Chondrocyte (in vitro differentiated cells): ENCODE results near the gene FIBCD1. TPM values are rescaled to one million over a fixed set of nuclear protein-coding genes. Genes with fewer than 3 reads are reported as not detected.

Source experiments
- DNase-seq: peaks from one replicate; pipeline ENCODE4 v3.0.0; 2021; ENCODE audit warnings: mixed read lengths, low spot score
- H3K27ac Mint-ChIP-seq: one replicate; pipeline ENCODE4 v1.8.0; 2021; ENCODE audit warnings: mild to moderate bottlenecking, moderate library complexity, mixed read lengths; ENCODE audit not compliant: unreplicated experiment
- H3K27me3 Mint-ChIP-seq: 2 replicates; pipeline ENCODE4 v1.8.0; 2021; ENCODE audit warnings: low read depth, mixed read lengths
- H3K36me3 Mint-ChIP-seq: 2 replicates; pipeline ENCODE4 v1.8.0; 2021; ENCODE audit warnings: low read depth, mixed read lengths
- H3K4me1 Mint-ChIP-seq: 2 replicates; pipeline ENCODE4 v1.8.0; 2021; ENCODE audit warnings: low read depth, mild to moderate bottlenecking, mixed read lengths
- H3K4me3 Mint-ChIP-seq: one replicate; pipeline ENCODE4 v1.8.0; 2021; ENCODE audit warnings: mild to moderate bottlenecking, moderate library complexity, mixed read lengths; ENCODE audit not compliant: unreplicated experiment
- H3K9me3 Mint-ChIP-seq: 2 replicates; pipeline ENCODE4 v1.8.0; 2021; ENCODE audit warnings: low read depth, mixed read lengths
- CTCF ChIP-seq: fragments of 200-600 bp; sonication (generic); IDR thresholded peaks from 2 replicates; pipeline ENCODE4 v1.5.0; 2021; ENCODE audit warnings: antibody characterized with exemption, mild to moderate bottlenecking, moderate library complexity
- total RNA-seq: library from RNA; stranded (reverse); gene quantifications from 3 replicates; pipeline ENCODE4 v1.2.1, GENCODE V29; 2021

The FIBCD1 gene
- total RNA-seq, 1 donor from 2014 or later = 8.3 TPM

- no peak for TF ChIP-seq CTCF
- Mint-ChIP-seq H3K9me3 (no peaks in the 10 kb centered on the region), H3K27me3 (no peaks in the 10 kb centered on the region), H3K4me3 (no peak overlapping the region), H3K36me3 (no peaks in the 10 kb centered on the region), H3K4me1 (no peaks in the 10 kb centered on the region), H3K27ac (no peak overlapping the region)
- DNase-seq = no peak
Measured at GRCh38 chr9:130900701-130901497, 38.1 kb downstream of the FIBCD1 start.

GRCh38 chr9:130899051-130899748 lies 39.8 kb downstream of the FIBCD1 start:
- no peak for DNase-seq
- Mint-ChIP-seq H3K9me3 (no peaks in the 10 kb centered on the region), H3K4me3 (no peak overlapping the region), H3K36me3 (peaks cover under 1% of the 10 kb centered on the region), H3K4me1 (no peaks in the 10 kb centered on the region), H3K27me3 (no peaks in the 10 kb centered on the region), H3K27ac (no peak overlapping the region)
- TF ChIP-seq CTCF = no peak

GRCh38 chr9:130898552-130898852 lies 40.5 kb downstream of the FIBCD1 start:
- H3K9me3 Mint-ChIP-seq = no peaks in the 10 kb centered on the region
- peaks cover 4% of the 10 kb centered on the region for H3K36me3 Mint-ChIP-seq
- no peak overlapping the region for H3K4me3 Mint-ChIP-seq
- no peaks in the 10 kb centered on the region for H3K4me1 Mint-ChIP-seq
- no peak overlapping the region for H3K27ac Mint-ChIP-seq
- no peak for DNase-seq
- TF ChIP-seq CTCF = no peak
- H3K27me3 Mint-ChIP-seq = no peaks in the 10 kb centered on the region

- peaks cover 6% of the 10 kb centered on the region for H3K36me3 Mint-ChIP-seq
- no peaks in the 10 kb centered on the region for H3K27me3 Mint-ChIP-seq
- TF ChIP-seq CTCF = no peak
- H3K27ac Mint-ChIP-seq = no peak overlapping the region
- H3K4me3 Mint-ChIP-seq = no peak overlapping the region
- no peaks in the 10 kb centered on the region for H3K4me1 Mint-ChIP-seq
- no peaks in the 10 kb centered on the region for H3K9me3 Mint-ChIP-seq
- no peak for DNase-seq
Measured at GRCh38 chr9:130897848-130898551, 41.0 kb downstream of the FIBCD1 start.

- DNase-seq = no peak
- Mint-ChIP-seq H3K27ac (no peak overlapping the region), H3K27me3 (no peaks in the 10 kb centered on the region), H3K4me1 (no peaks in the 10 kb centered on the region), H3K4me3 (no peak overlapping the region), H3K9me3 (no peaks in the 10 kb centered on the region), H3K36me3 (peaks cover 8% of the 10 kb centered on the region)
- no peak for TF ChIP-seq CTCF
Measured at GRCh38 chr9:130897105-130897751, 41.8 kb downstream of the FIBCD1 start.
